Fibroblast of upper back skin (primary cell): ENCODE measurements around the gene PHLDB2.

Experiments
- DNase-seq: peaks from one replicate; pipeline ENCODE4 v3.0.0-alpha.2; 2013

Gene PHLDB2

DNA sequence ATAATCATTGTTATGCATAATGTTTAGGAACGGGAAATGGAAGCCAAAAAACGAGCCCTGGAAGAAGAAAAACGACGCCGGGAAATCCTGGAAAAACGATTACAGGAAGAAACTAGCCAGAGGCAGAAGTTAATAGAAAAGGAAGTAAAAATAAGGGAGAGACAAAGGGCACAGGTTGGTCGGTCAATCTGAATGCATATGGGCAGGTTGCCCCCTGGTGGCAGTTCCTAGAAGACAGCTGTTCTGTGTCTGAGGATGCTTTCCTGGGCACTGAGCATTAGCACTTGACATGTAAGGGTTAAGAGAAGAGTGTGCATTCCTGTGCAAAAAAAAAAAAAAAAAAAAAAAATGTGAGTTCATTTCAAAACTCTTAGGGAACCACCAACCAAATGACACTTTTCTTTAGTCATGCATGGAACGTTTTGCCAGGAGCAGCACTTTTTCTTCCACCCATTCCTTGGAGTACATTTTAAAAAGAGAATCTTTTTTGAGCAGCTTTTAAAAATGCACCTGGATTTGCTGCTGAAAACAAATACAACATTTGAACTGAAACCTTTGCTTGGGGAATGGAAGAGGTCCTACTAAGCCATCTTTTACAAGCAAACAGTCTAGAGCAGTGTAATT, 108.7 kb downstream of the PHLDB2 start:
- peak; percentile 77 for DNase-seq

GRCh38 chr3:111968319-111969054, 109.4 kb downstream of the PHLDB2 start:
- DNase-seq: no peak

- DNase-seq: no peak
These were observed 111.3 kb downstream of the PHLDB2 start for GRCh38 chr3:111970376-111970775.

- no peak for DNase-seq
These were observed 112.6 kb downstream of the PHLDB2 start for GRCh38 chr3:111971533-111972130.

GRCh38 chr3:111972891-111973290, 113.8 kb downstream of the PHLDB2 start:
- no peak for DNase-seq

DNA sequence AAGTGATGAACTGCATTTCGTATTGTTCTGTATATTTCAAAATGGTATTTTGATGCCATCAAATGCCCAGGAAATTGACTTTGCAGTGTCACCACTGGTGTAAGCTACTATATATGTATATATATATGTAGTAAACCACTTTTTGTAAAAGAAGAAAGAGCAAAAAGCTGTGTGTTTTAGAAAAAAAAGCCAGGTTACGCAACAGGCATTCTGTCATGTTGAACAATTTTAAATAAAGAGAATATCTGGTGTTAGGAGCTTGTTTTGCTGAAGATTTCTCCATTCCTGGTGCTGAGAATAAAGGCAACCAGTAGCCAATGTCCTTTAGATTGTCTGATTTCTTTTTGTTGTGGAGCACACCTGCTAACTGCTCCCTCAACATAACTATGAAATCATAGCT, 116.1 kb downstream of the PHLDB2 start:
- DNase-seq: no peak

- DNase-seq: no peak
These were observed 117.2 kb downstream of the PHLDB2 start for GRCh38 chr3:111976254-111976653.

DNA sequence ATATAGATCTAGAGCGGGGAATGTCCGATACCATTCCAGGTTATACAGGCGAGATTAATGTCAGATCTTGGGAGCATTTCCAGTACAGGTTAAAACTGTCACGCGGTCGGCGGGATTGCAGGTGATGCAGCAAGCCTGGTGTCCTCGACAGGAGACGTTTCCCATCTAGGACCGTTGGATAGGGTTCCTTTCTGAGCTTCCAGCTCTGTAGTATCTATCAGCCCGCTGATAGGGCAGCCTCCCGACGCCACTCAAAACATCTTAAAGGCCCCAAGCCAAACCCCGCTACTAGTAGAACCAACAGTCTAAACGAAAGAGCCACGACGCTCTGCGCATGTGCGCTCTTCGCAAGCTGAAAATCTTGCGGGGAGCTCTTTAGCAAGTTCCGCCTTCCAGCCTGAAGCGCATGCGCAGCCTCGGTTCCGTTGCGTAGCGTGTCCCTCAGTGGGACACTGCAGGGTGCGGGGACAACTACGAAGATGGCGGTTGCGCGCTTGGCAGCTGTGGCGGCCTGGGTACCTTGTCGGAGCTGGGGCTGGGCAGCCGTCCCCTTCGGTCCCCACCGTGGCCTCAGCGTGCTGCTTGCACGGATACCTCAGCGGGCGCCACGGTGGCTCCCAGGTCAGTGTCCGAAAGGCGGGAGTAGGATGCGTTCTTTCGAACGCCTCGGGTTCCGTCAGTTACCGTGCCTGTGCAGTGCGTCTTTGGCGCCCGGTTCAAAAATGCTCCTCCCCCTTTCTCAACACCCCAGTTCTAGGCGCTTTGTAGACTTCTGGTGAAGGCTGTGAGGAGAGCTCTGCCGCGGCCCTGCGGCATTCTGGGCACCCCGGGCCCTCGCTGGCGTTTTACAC, 119.7 kb downstream of the PHLDB2 start, which contains the start of gene ABHD10:
ABHD10 (plus strand) TSS at position 444 of the 851 bp plus-strand sequence; CDS start at position 480, 36 bp downstream.
- peak; percentile 98 for DNase-seq

DNA sequence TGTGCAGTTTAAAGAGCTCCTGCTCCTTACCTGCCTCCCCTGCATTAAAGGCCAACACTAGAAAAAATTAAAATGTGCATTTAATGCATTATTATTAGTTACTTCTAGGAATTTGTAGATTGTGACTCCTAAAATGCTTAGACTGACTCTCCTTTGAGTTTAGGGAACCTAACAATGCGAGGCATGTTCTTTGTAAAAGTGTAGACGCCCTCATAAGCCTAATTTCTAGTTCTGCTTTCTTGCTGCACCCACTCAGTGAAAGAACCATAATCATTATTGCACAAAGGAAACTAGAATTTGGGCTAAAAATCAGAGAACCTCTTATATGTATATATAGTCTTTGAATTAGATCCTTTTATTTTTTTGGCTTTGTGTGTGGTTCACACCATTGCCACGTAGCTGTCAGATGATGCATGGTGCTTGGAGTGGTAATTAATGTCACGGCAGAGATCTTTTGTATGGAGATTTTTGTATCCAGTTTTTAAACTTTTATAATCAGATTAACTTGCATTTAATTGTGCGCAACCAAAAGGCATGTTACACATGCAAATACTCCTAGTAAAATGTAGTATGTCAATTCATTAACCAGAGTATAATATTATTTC, 120.5 kb downstream of the PHLDB2 start:
- DNase-seq: no peak

GRCh38 chr3:111980716-111981456, 121.8 kb downstream of the PHLDB2 start:
- DNase-seq: no peak

DNA sequence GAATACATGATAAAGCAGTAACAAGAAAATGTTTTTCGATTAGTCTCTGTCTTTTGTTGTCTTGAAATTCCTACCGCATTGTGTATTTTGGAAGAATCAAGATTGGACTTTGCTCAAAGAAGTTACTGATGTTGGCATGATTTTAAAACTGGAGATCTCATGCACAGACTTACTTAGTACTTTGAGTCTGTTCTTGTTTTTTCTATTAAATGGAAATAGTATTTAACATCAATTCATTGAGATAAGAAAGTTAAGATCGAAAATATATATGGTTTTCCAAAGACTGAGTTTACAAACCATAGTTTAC, 122.3 kb downstream of the PHLDB2 start:
- no peak for DNase-seq

GRCh38 chr3:111984636-111985298, 125.7 kb downstream of the PHLDB2 start:
- DNase-seq: no peak

DNA sequence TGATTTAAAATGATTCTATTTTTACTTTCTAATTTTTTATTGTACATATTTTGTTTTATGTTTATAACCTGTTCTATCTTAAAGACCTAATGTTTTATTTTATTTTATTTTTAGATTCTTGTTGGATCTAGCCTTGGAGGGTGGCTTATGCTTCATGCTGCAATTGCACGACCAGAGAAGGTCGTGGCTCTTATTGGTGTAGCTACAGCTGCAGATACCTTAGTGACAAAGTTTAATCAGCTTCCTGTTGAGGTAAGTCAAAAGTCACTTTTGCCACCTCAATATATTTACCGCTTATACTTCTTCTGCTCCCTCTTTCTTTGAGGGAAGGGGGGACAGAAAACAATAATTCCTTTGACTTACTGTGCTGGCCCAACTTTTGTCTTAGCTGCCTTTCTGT, 127.7 kb downstream of the PHLDB2 start:
- DNase-seq: no peak

DNA sequence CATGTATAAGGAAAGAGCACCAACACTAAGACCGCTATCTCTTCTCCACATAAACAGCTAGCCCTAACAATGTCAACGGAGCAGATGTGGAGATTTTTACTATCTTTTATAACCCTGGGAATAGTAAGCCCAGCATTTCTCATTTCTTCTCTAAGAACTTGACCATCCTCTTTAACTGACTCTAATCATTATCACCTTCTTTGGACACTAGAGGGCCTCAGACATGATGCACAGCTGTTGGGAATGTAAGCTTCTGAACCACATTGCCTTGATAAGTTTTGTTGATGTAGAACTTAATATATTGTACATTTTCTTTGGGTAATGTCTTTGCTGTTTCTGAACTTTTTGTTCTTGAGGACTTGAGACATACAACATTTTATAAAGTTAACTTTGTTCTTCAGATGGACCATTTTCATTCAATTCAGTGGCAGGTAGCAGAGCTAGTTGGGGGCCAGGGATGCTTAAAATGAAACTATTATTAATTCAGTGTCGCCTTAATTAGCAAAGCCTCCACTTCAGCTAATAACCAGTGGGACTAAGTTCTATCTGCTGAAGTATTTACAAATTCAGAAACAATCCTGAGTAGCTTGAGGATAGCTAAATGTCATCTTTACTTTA, 130.1 kb downstream of the PHLDB2 start:
- peak; percentile 66 for DNase-seq

GRCh38 chr3:111993038-111993437, 134.0 kb downstream of the PHLDB2 start:
- no peak for DNase-seq

DNA sequence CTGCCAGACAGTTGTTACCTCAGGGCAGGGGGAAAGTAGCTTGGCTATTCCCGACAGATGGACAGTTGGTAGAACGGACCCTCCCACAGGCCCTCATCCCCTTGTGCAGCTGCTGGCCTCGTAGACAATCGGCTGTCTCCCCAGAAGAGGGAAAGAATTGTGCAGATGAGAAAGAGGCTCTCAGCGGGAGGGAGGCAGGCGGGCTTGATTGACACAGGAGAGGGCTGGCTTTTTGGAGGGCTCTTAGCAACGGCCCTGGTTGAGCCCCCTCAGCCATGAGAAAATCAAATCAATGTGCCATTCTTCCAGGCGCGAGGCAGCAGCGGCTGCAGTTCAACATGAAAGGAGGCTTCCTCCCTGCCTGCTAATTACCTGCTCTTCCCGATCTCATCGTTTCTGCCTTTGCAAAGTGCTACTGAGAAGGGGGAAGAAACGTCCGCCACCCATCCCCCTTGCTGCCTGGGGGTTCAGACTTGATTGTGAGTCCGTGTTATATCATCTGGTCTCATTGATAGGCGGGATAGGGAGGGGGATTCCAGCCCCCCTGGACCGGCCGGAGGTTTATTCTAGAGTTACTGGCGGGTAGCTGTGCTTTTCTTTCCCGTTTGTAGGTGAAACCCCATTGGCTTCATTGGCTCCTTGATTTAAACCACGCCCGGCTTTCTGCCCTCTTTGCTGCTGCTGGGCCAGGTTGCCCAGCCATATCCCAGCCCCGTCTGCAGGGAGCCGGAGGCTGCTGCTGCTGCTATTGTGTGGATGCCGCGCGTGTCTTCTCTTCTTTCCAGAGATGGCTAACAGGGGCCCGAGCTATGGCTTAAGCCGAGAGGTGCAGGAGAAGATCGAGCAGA, 139.8 kb downstream of the PHLDB2 start, which contains the start of gene TAGLN3:
TAGLN3 (plus strand) TSS at position 287 of the 848 bp plus-strand sequence; CDS start at position 788, 501 bp downstream.
- no peak for DNase-seq

GRCh38 chr3:111999484-112000324, 140.6 kb downstream of the PHLDB2 start:
- no peak for DNase-seq

GRCh38 chr3:112000367-112000771, 141.3 kb downstream of the PHLDB2 start:
- no peak for DNase-seq

DNA sequence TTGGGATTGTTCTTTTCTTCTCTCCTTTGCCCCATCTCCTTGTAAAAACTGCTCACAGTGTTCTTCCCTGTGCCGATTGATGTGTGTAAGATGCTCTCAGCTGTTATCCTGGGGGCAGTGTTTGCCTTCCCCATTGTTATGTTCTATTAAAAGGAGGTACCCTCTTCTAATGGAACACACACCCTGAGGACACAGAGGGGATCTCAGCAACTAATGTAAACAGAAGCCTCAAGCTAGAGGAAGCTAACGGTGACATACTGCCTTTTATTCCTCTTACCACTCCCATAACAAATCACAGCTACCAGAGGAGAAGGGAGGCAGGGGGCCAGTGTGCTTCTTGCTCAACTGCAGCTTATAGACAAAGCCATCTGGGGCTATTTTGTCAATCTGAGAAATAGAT, 141.9 kb downstream of the PHLDB2 start:
- DNase-seq: no peak
